Measurements from ENCODE around the gene RANBP1. TPM values are rescaled to one million over a fixed set of nuclear protein-coding genes. Genes with fewer than 3 reads are reported as not detected.

RANBP1 gene
- total and polyA plus RNA-seq, 9 of the 15 experiments (the other 6 are each of a cell fraction or from before 2014, with no cell fraction given): 162 to 2,891 (median 1,289) TPM

DNA sequence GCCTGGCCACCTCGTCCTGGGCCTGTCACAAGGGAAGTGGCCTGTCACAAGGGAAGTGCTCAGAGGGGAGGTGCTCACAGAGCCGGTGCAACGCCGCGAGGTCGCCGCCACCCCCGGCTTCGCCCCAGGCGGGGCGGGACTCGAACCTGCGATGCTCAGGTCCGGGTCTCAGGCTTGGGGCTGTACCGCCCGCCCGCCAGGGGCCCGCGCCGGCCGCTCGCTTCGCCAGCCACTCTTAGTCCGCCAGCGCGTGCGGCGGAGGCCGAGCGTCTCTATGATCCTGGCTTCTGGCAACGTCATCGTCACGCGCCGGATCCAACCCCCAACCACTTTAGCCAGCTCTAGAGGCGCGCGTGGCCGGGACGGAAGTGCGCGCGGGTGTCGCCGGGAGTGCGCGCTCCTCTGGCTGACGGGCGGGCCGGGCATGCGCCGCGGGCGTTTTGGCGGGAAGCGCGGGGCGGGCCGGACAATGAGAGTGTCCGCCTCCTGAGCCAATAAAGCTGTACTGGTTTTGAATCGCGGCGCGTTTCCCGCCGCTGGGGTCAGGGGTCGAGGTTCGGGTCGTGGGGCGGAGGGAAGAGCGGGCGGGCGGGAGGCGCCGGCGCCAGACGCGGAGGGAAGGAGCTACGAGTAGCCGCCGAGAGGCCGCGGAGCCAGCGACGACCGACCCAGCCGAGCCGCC lies 1.2 kb downstream of the RANBP1 start, which contains the start of gene TRMT2A (continued):
- TF ChIP-seq, protein P1, sequence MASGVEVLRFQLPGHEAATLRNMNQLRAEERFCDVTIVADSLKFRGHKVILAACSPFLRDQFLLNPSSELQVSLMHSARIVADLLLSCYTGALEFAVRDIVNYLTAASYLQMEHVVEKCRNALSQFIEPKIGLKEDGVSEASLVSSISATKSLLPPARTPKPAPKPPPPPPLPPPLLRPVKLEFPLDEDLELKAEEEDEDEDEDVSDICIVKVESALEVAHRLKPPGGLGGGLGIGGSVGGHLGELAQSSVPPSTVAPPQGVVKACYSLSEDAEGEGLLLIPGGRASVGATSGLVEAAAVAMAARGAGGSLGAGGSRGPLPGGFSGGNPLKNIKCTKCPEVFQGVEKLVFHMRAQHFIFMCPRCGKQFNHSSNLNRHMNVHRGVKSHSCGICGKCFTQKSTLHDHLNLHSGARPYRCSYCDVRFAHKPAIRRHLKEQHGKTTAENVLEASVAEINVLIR (CRISPR knock-in tag; IDR thresholded peaks at IDR 0.05): peak; percentile 100
- TF ChIP-seq NFIX (CRISPR knock-in tag; IDR thresholded peaks at IDR 0.05; ENCODE audit: low read depth) (no peak), ZNF696 (CRISPR knock-in tag; conservative IDR thresholded peaks at IDR 0.05) (no peak), BHLHE40 (IDR thresholded peaks at IDR 0.05; ENCODE audit: low read length) (peak; percentile 92), NCOA4 (IDR thresholded peaks at IDR 0.05; ENCODE audit: partially characterized antibody) (no peak), NEUROD1 (IDR thresholded peaks at IDR 0.05; ENCODE audit: borderline replicate concordance, low read depth, low read length, partially characterized antibody) (peak; percentile 95), ZNF239 (CRISPR knock-in tag; IDR thresholded peaks at IDR 0.05) (peak; percentile 64; the same call in 1 of the 2 replicates), FOS (IDR thresholded peaks at IDR 0.05; ENCODE audit: extremely low read depth, insufficient read length) (no peak)
- TF ChIP-seq, protein P2, sequence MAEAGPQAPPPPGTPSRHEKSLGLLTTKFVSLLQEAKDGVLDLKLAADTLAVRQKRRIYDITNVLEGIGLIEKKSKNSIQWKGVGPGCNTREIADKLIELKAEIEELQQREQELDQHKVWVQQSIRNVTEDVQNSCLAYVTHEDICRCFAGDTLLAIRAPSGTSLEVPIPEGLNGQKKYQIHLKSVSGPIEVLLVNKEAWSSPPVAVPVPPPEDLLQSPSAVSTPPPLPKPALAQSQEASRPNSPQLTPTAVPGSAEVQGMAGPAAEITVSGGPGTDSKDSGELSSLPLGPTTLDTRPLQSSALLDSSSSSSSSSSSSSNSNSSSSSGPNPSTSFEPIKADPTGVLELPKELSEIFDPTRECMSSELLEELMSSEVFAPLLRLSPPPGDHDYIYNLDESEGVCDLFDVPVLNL (CRISPR knock-in tag; IDR thresholded peaks at IDR 0.05; ENCODE audit: low read depth): no peak
- TF ChIP-seq, protein P3, sequence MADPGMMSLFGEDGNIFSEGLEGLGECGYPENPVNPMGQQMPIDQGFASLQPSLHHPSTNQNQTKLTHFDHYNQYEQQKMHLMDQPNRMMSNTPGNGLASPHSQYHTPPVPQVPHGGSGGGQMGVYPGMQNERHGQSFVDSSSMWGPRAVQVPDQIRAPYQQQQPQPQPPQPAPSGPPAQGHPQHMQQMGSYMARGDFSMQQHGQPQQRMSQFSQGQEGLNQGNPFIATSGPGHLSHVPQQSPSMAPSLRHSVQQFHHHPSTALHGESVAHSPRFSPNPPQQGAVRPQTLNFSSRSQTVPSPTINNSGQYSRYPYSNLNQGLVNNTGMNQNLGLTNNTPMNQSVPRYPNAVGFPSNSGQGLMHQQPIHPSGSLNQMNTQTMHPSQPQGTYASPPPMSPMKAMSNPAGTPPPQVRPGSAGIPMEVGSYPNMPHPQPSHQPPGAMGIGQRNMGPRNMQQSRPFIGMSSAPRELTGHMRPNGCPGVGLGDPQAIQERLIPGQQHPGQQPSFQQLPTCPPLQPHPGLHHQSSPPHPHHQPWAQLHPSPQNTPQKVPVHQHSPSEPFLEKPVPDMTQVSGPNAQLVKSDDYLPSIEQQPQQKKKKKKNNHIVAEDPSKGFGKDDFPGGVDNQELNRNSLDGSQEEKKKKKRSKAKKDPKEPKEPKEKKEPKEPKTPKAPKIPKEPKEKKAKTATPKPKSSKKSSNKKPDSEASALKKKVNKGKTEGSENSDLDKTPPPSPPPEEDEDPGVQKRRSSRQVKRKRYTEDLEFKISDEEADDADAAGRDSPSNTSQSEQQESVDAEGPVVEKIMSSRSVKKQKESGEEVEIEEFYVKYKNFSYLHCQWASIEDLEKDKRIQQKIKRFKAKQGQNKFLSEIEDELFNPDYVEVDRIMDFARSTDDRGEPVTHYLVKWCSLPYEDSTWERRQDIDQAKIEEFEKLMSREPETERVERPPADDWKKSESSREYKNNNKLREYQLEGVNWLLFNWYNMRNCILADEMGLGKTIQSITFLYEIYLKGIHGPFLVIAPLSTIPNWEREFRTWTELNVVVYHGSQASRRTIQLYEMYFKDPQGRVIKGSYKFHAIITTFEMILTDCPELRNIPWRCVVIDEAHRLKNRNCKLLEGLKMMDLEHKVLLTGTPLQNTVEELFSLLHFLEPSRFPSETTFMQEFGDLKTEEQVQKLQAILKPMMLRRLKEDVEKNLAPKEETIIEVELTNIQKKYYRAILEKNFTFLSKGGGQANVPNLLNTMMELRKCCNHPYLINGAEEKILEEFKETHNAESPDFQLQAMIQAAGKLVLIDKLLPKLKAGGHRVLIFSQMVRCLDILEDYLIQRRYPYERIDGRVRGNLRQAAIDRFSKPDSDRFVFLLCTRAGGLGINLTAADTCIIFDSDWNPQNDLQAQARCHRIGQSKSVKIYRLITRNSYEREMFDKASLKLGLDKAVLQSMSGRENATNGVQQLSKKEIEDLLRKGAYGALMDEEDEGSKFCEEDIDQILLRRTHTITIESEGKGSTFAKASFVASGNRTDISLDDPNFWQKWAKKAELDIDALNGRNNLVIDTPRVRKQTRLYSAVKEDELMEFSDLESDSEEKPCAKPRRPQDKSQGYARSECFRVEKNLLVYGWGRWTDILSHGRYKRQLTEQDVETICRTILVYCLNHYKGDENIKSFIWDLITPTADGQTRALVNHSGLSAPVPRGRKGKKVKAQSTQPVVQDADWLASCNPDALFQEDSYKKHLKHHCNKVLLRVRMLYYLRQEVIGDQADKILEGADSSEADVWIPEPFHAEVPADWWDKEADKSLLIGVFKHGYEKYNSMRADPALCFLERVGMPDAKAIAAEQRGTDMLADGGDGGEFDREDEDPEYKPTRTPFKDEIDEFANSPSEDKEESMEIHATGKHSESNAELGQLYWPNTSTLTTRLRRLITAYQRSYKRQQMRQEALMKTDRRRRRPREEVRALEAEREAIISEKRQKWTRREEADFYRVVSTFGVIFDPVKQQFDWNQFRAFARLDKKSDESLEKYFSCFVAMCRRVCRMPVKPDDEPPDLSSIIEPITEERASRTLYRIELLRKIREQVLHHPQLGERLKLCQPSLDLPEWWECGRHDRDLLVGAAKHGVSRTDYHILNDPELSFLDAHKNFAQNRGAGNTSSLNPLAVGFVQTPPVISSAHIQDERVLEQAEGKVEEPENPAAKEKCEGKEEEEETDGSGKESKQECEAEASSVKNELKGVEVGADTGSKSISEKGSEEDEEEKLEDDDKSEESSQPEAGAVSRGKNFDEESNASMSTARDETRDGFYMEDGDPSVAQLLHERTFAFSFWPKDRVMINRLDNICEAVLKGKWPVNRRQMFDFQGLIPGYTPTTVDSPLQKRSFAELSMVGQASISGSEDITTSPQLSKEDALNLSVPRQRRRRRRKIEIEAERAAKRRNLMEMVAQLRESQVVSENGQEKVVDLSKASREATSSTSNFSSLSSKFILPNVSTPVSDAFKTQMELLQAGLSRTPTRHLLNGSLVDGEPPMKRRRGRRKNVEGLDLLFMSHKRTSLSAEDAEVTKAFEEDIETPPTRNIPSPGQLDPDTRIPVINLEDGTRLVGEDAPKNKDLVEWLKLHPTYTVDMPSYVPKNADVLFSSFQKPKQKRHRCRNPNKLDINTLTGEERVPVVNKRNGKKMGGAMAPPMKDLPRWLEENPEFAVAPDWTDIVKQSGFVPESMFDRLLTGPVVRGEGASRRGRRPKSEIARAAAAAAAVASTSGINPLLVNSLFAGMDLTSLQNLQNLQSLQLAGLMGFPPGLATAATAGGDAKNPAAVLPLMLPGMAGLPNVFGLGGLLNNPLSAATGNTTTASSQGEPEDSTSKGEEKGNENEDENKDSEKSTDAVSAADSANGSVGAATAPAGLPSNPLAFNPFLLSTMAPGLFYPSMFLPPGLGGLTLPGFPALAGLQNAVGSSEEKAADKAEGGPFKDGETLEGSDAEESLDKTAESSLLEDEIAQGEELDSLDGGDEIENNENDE (IDR thresholded peaks at IDR 0.05; ENCODE audit: low read depth, low read length): peak; percentile 43
- TF ChIP-seq, protein P4, sequence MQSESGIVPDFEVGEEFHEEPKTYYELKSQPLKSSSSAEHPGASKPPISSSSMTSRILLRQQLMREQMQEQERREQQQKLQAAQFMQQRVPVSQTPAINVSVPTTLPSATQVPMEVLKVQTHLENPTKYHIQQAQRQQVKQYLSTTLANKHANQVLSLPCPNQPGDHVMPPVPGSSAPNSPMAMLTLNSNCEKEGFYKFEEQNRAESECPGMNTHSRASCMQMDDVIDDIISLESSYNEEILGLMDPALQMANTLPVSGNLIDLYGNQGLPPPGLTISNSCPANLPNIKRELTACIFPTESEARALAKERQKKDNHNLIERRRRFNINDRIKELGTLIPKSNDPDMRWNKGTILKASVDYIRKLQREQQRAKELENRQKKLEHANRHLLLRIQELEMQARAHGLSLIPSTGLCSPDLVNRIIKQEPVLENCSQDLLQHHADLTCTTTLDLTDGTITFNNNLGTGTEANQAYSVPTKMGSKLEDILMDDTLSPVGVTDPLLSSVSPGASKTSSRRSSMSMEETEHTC (IDR thresholded peaks at IDR 0.05): peak; percentile 85; the same call in 1 of the 2 replicates

All from K562 (cell line).